ENCODE measurements around the gene MYL7. TPM values are rescaled to one million over a fixed set of nuclear protein-coding genes. Genes with fewer than 3 reads are reported as not detected.

Gene MYL7
- total and polyA plus RNA-seq, 9 of the 15 experiments (the other 6 are each of a cell fraction or from before 2014, with no cell fraction given) = not detected

- no peak for TF ChIP-seq CUX1 (CRISPR knock-in tag; IDR thresholded peaks at IDR 0.05)
- TF ChIP-seq CSDE1 (IDR thresholded peaks at IDR 0.05) = no peak
- TF ChIP-seq ZC3H8 (IDR thresholded peaks at IDR 0.05) = no peak
- TF ChIP-seq ZNF143 (CRISPR knock-in tag; IDR thresholded peaks at IDR 0.05) = no peak
- no peak for TF ChIP-seq GATA2 (CRISPR knock-in tag; IDR thresholded peaks at IDR 0.05)
- no peak for TF ChIP-seq PYGO2 (tag; IDR thresholded peaks at IDR 0.05)
- TF ChIP-seq KLF10 (CRISPR knock-in tag; IDR thresholded peaks at IDR 0.05) = no peak
- no peak for TF ChIP-seq ZBTB12 (CRISPR knock-in tag; IDR thresholded peaks at IDR 0.05)
- TF ChIP-seq ZNF347 (CRISPR knock-in tag; IDR thresholded peaks at IDR 0.05; ENCODE audit: low read depth) = no peak
- peak; percentile 76 for TF ChIP-seq CEBPB (tag; IDR thresholded peaks at IDR 0.05)
- TF ChIP-seq SPI1 (IDR thresholded peaks at IDR 0.05; ENCODE audit: borderline replicate concordance, low read depth, low read length) = no peak
Measured at GRCh38 chr7:44098092-44099068, 42.8 kb downstream of the MYL7 start (continued).
